ENCODE measurements around the gene SP2. TPM values are rescaled to one million over a fixed set of nuclear protein-coding genes. Genes with fewer than 3 reads are reported as not detected.

SP2 gene
- total and polyA plus RNA-seq, 2 of the 13 experiments (the other 11 are each of a cell fraction or from before 2014, with no cell fraction given) = 1.4 to 4.8 TPM

GRCh38 chr17:47952171-47953021, 56.4 kb downstream of the SP2 start (continued):
- no peak for TF ChIP-seq USF2 (IDR thresholded peaks at IDR 0.05; ENCODE audit: low read depth, low read length)
- TF ChIP-seq USF2 (CRISPR knock-in tag; IDR thresholded peaks at IDR 0.05; ENCODE audit: borderline replicate concordance) = peak; percentile 79; the same call in 1 of the 2 replicates
- 0 out of 2 replicates have a peak, but pooled peaks have one; percentile 27 for TF ChIP-seq ZFP82 (CRISPR knock-in tag; IDR thresholded peaks at IDR 0.05; ENCODE audit: borderline replicate concordance)
- peak; percentile 83; the same call in 1 of the 2 replicates for TF ChIP-seq HOXD1 (CRISPR knock-in tag; IDR thresholded peaks at IDR 0.05)
- TF ChIP-seq IKZF4 (CRISPR knock-in tag; IDR thresholded peaks at IDR 0.05; ENCODE audit: borderline replicate concordance, low read depth, not compliant biosample characterization) = no peak
- peak; percentile 58; the same call in 1 of the 2 replicates for TF ChIP-seq MTA1 (CRISPR knock-in tag; IDR thresholded peaks at IDR 0.05; ENCODE audit: borderline replicate concordance)
- 0 out of 2 replicates have a peak, but pooled peaks have one; percentile 16 for TF ChIP-seq TFAP4 (IDR thresholded peaks at IDR 0.05; ENCODE audit: borderline replicate concordance, low read depth)
- no peak for TF ChIP-seq LCORL (IDR thresholded peaks at IDR 0.05)
- peak; percentile 97 for TF ChIP-seq LCORL (CRISPR knock-in tag; IDR thresholded peaks at IDR 0.05)
- TF ChIP-seq TFDP2 (CRISPR knock-in tag; IDR thresholded peaks at IDR 0.05) = no peak
- TF ChIP-seq RAD51 (IDR thresholded peaks at IDR 0.05; ENCODE audit: borderline replicate concordance) = peak; percentile 36; the same call in 1 of the 2 replicates
- TF ChIP-seq CENPT (CRISPR knock-in tag; IDR thresholded peaks at IDR 0.05; ENCODE audit: low read depth) = no peak
- TF ChIP-seq ZNF501 (CRISPR knock-in tag; IDR thresholded peaks at IDR 0.05) = peak; percentile 56; the same call in 1 of the 2 replicates
- no peak for TF ChIP-seq SOX13 (IDR thresholded peaks at IDR 0.05)
- peak in 1 of 2 experiments; percentile 57; a peak in 2 of 4 replicates for TF ChIP-seq SOX13 (CRISPR knock-in tag; conservative IDR thresholded peaks at IDR 0.05 in 1 of 2, IDR thresholded peaks at IDR 0.05 in 1 of 2)
- peak; percentile 50; the same call in 1 of the 2 replicates for TF ChIP-seq NFIC (IDR thresholded peaks at IDR 0.05; ENCODE audit: low read length)
- TF ChIP-seq ARNT (IDR thresholded peaks at IDR 0.05) = no peak
- peak; percentile 70; the same call in 1 of the 2 replicates for TF ChIP-seq HINFP (CRISPR knock-in tag; IDR thresholded peaks at IDR 0.05; ENCODE audit: low read depth)
- peak; percentile 81; the same call in 1 of the 2 replicates for TF ChIP-seq RFXAP (CRISPR knock-in tag; IDR thresholded peaks at IDR 0.05; ENCODE audit: borderline replicate concordance)

All from HepG2 (cell line).